HepG2 (cell line): Measurements from ENCODE around the gene COL18A1. TPM values are rescaled to one million over a fixed set of nuclear protein-coding genes. Genes with fewer than 3 reads are reported as not detected.

Experiments used
- ATAC-seq: fragments of 200-7000 bp; cut with Tn5 transposase; 3 replicates; pipeline ENCODE4 v1.9.1; 2020; ENCODE audit warnings: mild to moderate bottlenecking, moderate library complexity
- BruUV-seq: library from RNA; stranded (reverse); fragments of 400-500 nt; replicated peaks from 2 replicates; lab custom pipeline; 2021; lab: Mats Ljungman, UMichigan
- CTCF ChIA-PET: fragments of 300-600 bp; formaldehyde crosslinking; extraction: SDS; loops from one replicate; lab custom pipeline; 2021; ENCODE audit warnings: low total read pairs, inconsistent platforms, low intra/inter-chr PET ratio; lab: Yijun Ruan, JAX
- POLR2A ChIA-PET: fragments of 350-600 bp; sonication (Branson Sonifier 250); formaldehyde crosslinking; loops from one replicate; lab custom pipeline; 2020; ENCODE audit warnings: antibody characterized with exemption, inconsistent platforms; lab: Yijun Ruan, JAX
- DNase-seq: peaks from one replicate; pipeline ENCODE4 v3.0.0-alpha.2; 2015; ENCODE audit warnings: low spot score
- FAIRE-seq: peaks from 3 replicates; lab custom pipeline; 2011; peaks lifted over from hg19 to GRCh38; lab: Jason Lieb, UNC
- H2AFZ ChIP-seq: one replicate; pipeline ENCODE4 v1.6.1; 2011; ENCODE audit warnings: low read length, inconsistent platforms
- H3K27ac ChIP-seq: fragments of 300-600 bp; 3 replicates; pipeline ENCODE4 v1.8.0; 2011; ENCODE audit warnings: mixed run types, mild to moderate bottlenecking, mixed read lengths, low read length, inconsistent platforms; ENCODE audit not compliant: insufficient read depth; ENCODE audit errors: extremely low read length
- H3K27me3 ChIP-seq, 2 experiments: fragments of 200-600 bp in 1 of 2; 2 replicates in 1 of 2; 3 replicates in 1 of 2; pipeline versions ENCODE4 v1.6.0 to v1.8.0; 2011; ENCODE audit warnings: low read length in 2 of 2, mild to moderate bottlenecking in 2 of 2, moderate library complexity in 2 of 2, inconsistent platforms in 1 of 2; ENCODE audit not compliant: insufficient read depth in 2 of 2, control insufficient read depth in 1 of 2
- H3K36me3 ChIP-seq, 2 experiments: fragments of 200-600 bp in 1 of 2; replicated peaks in 1 of 2; 2 replicates in 1 of 2; 3 replicates in 1 of 2; pipeline versions ENCODE4 v1.5.1 to v1.8.0; 2011; ENCODE audit warnings: low read length in 2 of 2, inconsistent platforms in 1 of 2; ENCODE audit not compliant: insufficient read depth in 2 of 2, control insufficient read depth in 1 of 2
- H3K4me1 ChIP-seq: 2 replicates; pipeline ENCODE4 v1.5.1; 2012; ENCODE audit warnings: low read length, inconsistent platforms; ENCODE audit not compliant: insufficient read depth
- H3K4me2 ChIP-seq: 2 replicates; pipeline ENCODE4 v1.6.0; 2011; ENCODE audit warnings: low read depth, low read length, inconsistent platforms
- H3K4me3 ChIP-seq, 3 experiments: fragments of 200-600 bp in 1 of 3; sonication (generic), shearing (Covaris generic) in 1 of 3; replicated peaks in 1 of 3; 2 replicates each; pipeline ENCODE4 v1.5.1; 2011 to 2016; ENCODE audit warnings: low read length in 3 of 3, inconsistent platforms in 2 of 3, low read depth in 2 of 3, mild to moderate bottlenecking in 2 of 3, control low read depth in 1 of 3, mixed read lengths in 1 of 3; ENCODE audit not compliant: insufficient read depth in 1 of 3
- H3K79me2 ChIP-seq: one replicate; pipeline ENCODE4 v1.6.1; 2011; ENCODE audit warnings: low read length, inconsistent platforms; ENCODE audit not compliant: insufficient read depth
- H3K9ac ChIP-seq: 2 replicates; pipeline ENCODE4 v1.6.0; 2011; ENCODE audit warnings: mild to moderate bottlenecking, low read depth, low read length, inconsistent platforms; ENCODE audit not compliant: insufficient read depth
- H3K9me3 ChIP-seq: 2 replicates; pipeline ENCODE4 v1.5.1; 2012; ENCODE audit warnings: mild to moderate bottlenecking, low read length
- H4K20me1 ChIP-seq: 2 replicates; pipeline ENCODE4 v1.6.0; 2011; ENCODE audit warnings: inconsistent platforms, mild to moderate bottlenecking, low read length, moderate library complexity; ENCODE audit not compliant: insufficient read depth
- CBX2 ChIP-seq, 2 experiments: fragments of 200-600 bp in 1 of 2; sonication (generic); formaldehyde crosslinking in 1 of 2; IDR thresholded peaks; 2 replicates each; pipeline versions ENCODE4 v1.7.0 to v1.8.1; 2018 to 2022; ENCODE audit warnings: low read depth in 2 of 2, low read length in 1 of 2, mild to moderate bottlenecking in 1 of 2, missing genetic modification reagents in 1 of 2
- HMGXB3 ChIP-seq: sonication (generic); formaldehyde crosslinking; IDR thresholded peaks from 2 replicates; pipeline ENCODE4 v1.4.0; 2020; ENCODE audit warnings: missing genetic modification reagents, borderline replicate concordance
- ZNF296 ChIP-seq: sonication (generic); formaldehyde crosslinking; conservative IDR thresholded peaks from 2 replicates; pipeline ENCODE4 v1.5.0; 2020; ENCODE audit warnings: mild to moderate bottlenecking, missing genetic modification reagents
- ZNF3 ChIP-seq: IDR thresholded peaks from 2 replicates; pipeline ENCODE4 v1.7.0; 2017; ENCODE audit warnings: inconsistent platforms
- ZNF562 ChIP-seq: sonication (generic); formaldehyde crosslinking; IDR thresholded peaks from 2 replicates; pipeline ENCODE4 v1.8.0; 2022; ENCODE audit warnings: missing genetic modification reagents, borderline replicate concordance
- ZNF563 ChIP-seq: sonication (generic); formaldehyde crosslinking; IDR thresholded peaks from 2 replicates; pipeline ENCODE4 v1.8.0; 2022; ENCODE audit warnings: mild to moderate bottlenecking, moderate library complexity, missing genetic modification reagents
- ZNF883 ChIP-seq: sonication (generic); formaldehyde crosslinking; IDR thresholded peaks from 2 replicates; pipeline ENCODE4 v1.5.1; 2020; ENCODE audit warnings: mild to moderate bottlenecking, missing genetic modification reagents; ENCODE audit errors: not compliant biosample characterization
- WGBS: methylation state at CpG from one replicate; pipeline ENCODE4 v1.1.6; 2017; ENCODE audit warnings: low lambda C conversion rate; 5-methylcytosine and 5-hydroxymethylcytosine counted together
- in situ Hi-C: cut with HindIII; loops from 2 replicates; pipeline ENCODE4 v1.10.0; 2017; ENCODE audit warnings: low pct_unique_long_range_greater_than_20kb; ENCODE audit not compliant: extremely low pct_ligation_motif_present
- intact Hi-C: fragments of 100-400 bp; cut with micrococcal nuclease; formaldehyde crosslinking; loops from one replicate; pipeline ENCODE4 v1.10.0; 2022; ENCODE audit not compliant: unreplicated experiment
- polyA plus RNA-seq, 8 experiments: library from polyadenylated mRNA; depleted of rRNA in 3 of 8; stranded (reverse) in 7 of 8; unstranded in 1 of 8; fragments of >200 nt; fragmentation: Illumina TruSeq in 4 of 8; extraction: Trizol in 4 of 8; gene quantifications; 2 replicates each; pipeline versions ENCODE4 v1.2.1 to v1.2.3, GENCODE V29; 2011 to 2016; ENCODE audit warnings: low read depth in 4 of 8, missing spikeins in 1 of 8, mixed read lengths in 1 of 8; ENCODE audit not compliant: insufficient read depth in 1 of 8
- total RNA-seq, 5 experiments: library from RNA; depleted of rRNA; stranded (reverse); fragments of >200 nt; fragmentation: Illumina TruSeq; extraction: Trizol; gene quantifications; 2 replicates each; pipeline ENCODE4 v1.2.3, GENCODE V29; 2016; ENCODE audit warnings: low read depth in 1 of 5

The COL18A1 gene
- total and polyA plus RNA-seq, 2 of the 13 experiments (the other 11 are each of a cell fraction or from before 2014, with no cell fraction given): 79.0 to 102 TPM

DNA sequence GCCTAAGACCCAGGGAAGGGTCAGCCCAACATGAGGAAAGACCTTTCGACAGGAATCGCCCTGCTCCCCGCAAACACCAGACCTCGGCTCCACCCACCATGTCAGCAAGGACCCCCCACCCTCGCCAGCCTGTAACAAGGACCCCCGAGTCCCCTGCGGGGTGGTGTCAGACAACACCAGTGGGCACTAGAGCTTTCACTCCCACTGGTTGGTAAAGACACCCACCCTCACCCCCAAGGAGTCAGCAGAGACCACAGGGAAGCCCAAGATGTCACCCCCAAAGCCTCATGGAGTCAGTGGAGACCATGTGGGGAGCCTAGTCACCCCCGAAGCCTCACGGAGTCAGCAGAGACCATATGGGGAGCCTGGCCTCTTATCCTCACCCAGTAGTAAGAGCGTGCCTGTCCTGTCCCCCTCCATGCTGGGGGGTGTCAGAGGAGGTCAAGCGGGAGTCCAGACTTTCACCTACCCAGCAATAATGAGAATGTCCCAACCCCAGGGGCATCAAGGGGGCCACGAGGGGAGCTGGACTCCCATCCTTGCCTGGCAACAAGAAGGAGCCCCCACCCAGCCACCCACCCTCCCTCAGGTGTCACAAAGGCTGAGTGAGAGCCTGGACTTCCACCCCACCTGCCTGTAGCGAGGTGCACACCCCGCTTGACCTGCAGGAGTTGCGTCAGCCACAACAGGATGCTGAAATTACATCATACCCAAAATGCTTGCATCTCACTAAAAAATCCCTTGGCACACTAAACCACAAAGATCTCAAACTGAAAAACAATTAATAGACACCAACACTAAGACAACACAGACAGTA, 112.5 kb downstream of the COL18A1 start (continued):
- no peak for TF ChIP-seq ZNF563 (CRISPR knock-in tag)
- TF ChIP-seq ZNF883 (CRISPR knock-in tag): no peak

DNA sequence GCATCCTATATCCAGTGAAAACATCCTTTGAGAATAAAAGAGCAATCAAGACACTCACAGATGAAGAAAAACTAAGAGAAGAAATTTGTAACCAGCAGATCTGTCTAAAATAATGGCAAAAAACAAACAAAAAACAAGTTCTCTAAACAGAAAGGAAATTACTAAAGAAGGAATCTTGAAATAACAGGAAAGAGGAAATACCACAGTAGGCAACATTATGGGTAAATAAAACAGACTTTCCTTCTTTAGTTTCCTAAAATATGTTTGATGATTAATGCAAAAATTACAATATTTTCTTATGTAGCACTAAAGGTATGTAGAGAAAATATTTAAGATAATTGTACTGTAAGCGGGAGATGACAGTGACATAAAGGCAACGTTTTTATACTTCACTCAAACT, 113.8 kb downstream of the COL18A1 start:
- H3K4me1 ChIP-seq: peaks cover 10% of the 10 kb centered on the region
- FAIRE-seq (no peak), ATAC-seq (no peak), DNase-seq (no peak)
- H2AFZ ChIP-seq: no peak overlapping the region
- H4K20me1 ChIP-seq: no peaks in the 10 kb centered on the region
- ChIA-PET CTCF (no interaction called here), POLR2A (no interaction called here)
- H3K4me2 ChIP-seq: no peak overlapping the region
- TF ChIP-seq HMGXB3 (no peak), ZNF3 (CRISPR knock-in tag) (no peak), ZNF562 (CRISPR knock-in tag) (no peak), ZNF296 (CRISPR knock-in tag) (no peak), CBX2 (IDR thresholded peaks at IDR 0.05; ENCODE audit: low read depth, low read length) (no peak), CBX2 (CRISPR knock-in tag; IDR thresholded peaks at IDR 0.05; ENCODE audit: low read depth) (no peak)
- H3K9me3 ChIP-seq: peaks cover 25% of the 10 kb centered on the region
- no TSS peak for BruUV-seq
- H3K36me3 ChIP-seq: peaks cover 15 to 40% of the 10 kb centered on the region in 2 experiments; a peak in 4 of 5 replicates
- H3K4me3 ChIP-seq: no peak overlapping the region
- H3K27ac ChIP-seq: no peak overlapping the region
- 89% methylated on average over 2 of the region's 2 CpGs for WGBS
- in situ Hi-C loops: no loop called here
- H3K9ac ChIP-seq: no peak overlapping the region
- H3K79me2 ChIP-seq: peaks cover 17% of the 10 kb centered on the region
- intact Hi-C loops: no loop called here
- H3K27me3 ChIP-seq: no peaks in the 10 kb centered on the region
